Vagina (tissue), 2 donors: ENCODE results near the gene BCL2L2. TPM values are rescaled to one million over a fixed set of nuclear protein-coding genes. Genes with fewer than 3 reads are reported as not detected.

Source experiments
- DNase-seq, 2 donors: peaks; one replicate each; pipeline ENCODE4 v3.0.0-alpha.2; 2017; ENCODE audit errors: extremely low spot score in 2 of 2
- H3K27ac ChIP-seq: fragments of 200-600 bp; sonication (generic); one replicate; pipeline ENCODE4 v1.5.1; 2019
- H3K27me3 ChIP-seq: fragments of 200-600 bp; sonication (generic); one replicate; pipeline ENCODE4 v1.5.1; 2019
- H3K36me3 ChIP-seq, 2 donors: fragments of 200-600 bp; sonication (generic); one replicate each; pipeline ENCODE4 v1.5.1; 2017 to 2019
- H3K4me1 ChIP-seq: fragments of 200-600 bp; sonication (generic); one replicate; pipeline ENCODE4 v1.5.1; 2019
- H3K4me3 ChIP-seq, 2 donors: fragments of 200-600 bp; sonication (generic); 1 replicate in 1 of 2; 2 replicates in 1 of 2; pipeline ENCODE4 v1.5.1; 2016 to 2019
- H3K9me3 ChIP-seq: fragments of 200-600 bp; sonication (generic); one replicate; pipeline ENCODE4 v1.5.1; 2019
- POLR2A ChIP-seq, 2 donors: fragments of 450-650 bp; IDR thresholded peaks; one replicate each; pipeline ENCODE4 v1.6.1; 2017; ENCODE audit warnings: antibody characterized with exemption in 2 of 2, mild to moderate bottlenecking in 2 of 2, moderate library complexity in 2 of 2
- POLR2AphosphoS5 ChIP-seq, 2 donors: sonication (generic); formaldehyde crosslinking; IDR thresholded peaks; one replicate each; pipeline ENCODE4 v1.9.0; 2017; ENCODE audit warnings: antibody characterized with exemption in 2 of 2, mild to moderate bottlenecking in 2 of 2, low read depth in 1 of 2; ENCODE audit not compliant: insufficient read depth in 1 of 2
- intact Hi-C: fragments of 100-400 bp; cut with DNase I; formaldehyde crosslinking; loops from one replicate; pipeline ENCODE4 v1.15.1; 2023
- total RNA-seq: library from RNA; depleted of rRNA; stranded (reverse); fragments of >200 nt; gene quantifications from one replicate; pipeline ENCODE4 v1.2.3, GENCODE V29; 2016
- TF ChIP-seq, protein P1 (sequence below), 3 experiments: fragments of 450-650 bp in 2 of 3; fragments of 200-600 bp in 1 of 3; sonication (generic) in 1 of 3; IDR thresholded peaks; one replicate each; pipeline ENCODE4 v1.5.1; 2017 to 2019; ENCODE audit warnings: antibody characterized with exemption in 3 of 3, mild to moderate bottlenecking in 2 of 3, moderate library complexity in 2 of 3

BCL2L2 gene
- total RNA-seq, 1 donor from 2014 or later: 31.7 TPM

GRCh38 chr14:23285530-23286019, 21.1 kb upstream of the BCL2L2 start:
- Histone ChIP-seq H3K27me3 (no peaks in the 10 kb centered on the region), H3K4me1 (peaks cover 20% of the 10 kb centered on the region), H3K4me3 (peak overlapping the region; percentile 89 to 91), H3K9me3 (no peaks in the 10 kb centered on the region), H3K27ac (peak overlapping the region; percentile 98), H3K36me3 (no peaks in the 10 kb centered on the region)
- TF ChIP-seq, protein P1, sequence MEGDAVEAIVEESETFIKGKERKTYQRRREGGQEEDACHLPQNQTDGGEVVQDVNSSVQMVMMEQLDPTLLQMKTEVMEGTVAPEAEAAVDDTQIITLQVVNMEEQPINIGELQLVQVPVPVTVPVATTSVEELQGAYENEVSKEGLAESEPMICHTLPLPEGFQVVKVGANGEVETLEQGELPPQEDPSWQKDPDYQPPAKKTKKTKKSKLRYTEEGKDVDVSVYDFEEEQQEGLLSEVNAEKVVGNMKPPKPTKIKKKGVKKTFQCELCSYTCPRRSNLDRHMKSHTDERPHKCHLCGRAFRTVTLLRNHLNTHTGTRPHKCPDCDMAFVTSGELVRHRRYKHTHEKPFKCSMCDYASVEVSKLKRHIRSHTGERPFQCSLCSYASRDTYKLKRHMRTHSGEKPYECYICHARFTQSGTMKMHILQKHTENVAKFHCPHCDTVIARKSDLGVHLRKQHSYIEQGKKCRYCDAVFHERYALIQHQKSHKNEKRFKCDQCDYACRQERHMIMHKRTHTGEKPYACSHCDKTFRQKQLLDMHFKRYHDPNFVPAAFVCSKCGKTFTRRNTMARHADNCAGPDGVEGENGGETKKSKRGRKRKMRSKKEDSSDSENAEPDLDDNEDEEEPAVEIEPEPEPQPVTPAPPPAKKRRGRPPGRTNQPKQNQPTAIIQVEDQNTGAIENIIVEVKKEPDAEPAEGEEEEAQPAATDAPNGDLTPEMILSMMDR (IDR thresholded peaks at IDR 0.05): no peak
- TF ChIP-seq POLR2AphosphoS5 (IDR thresholded peaks at IDR 0.05; ENCODE audit: insufficient read depth in 1 of 2, low read depth in 1 of 2): no peak
- no peak for TF ChIP-seq POLR2A (IDR thresholded peaks at IDR 0.05)
- no peak for DNase-seq
- intact Hi-C loops: no loop called here

DNA sequence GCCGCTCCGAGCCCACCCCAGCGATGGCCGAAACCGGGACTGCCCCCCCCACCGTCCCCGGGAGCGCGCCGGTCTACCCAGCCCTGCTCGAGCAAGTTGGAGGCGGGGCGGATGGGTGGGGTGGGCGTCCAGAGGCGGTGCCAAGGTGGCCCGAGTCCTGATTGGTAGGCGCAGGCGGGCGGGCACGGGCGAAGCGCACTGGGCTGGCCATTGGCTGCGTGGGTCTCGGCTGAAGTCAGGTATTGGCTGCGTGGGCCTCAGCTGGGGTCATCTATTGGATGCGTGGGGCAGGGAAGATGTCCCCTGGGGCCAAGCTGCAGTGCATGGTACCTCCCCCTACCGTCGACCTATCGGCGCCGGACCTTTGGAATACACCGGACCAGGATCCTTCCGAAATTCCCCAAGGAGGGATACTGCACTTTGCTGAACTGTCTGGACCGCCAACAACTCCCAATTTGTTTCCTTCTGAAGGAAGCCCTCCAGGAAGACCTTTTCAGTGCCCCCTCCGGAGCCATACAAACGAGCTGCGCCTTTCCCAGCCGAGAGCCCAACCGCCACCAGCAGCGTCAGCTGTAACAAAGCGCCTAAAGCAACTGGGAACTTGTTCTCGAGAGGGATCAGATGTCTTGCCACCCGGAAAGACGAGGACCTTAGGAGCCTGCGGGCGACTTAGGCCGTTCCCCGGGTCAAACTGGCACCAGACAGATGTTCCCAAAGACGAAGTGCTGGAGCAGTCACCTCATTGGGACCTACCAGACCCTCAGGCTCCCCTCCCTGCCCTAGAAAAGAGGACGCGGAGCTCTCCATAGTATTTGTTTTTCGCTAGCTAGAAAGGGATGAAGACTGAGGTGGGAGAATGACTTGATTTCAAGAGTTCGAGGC, 20.4 kb upstream of the BCL2L2 start, which contains the start of gene HOMEZ:
Gene HOMEZ, minus strand, starts transcription at position 113 of the 882 bp plus-strand sequence. CDS start 180 bp downstream, outside the sequence.
- H3K4me3 ChIP-seq: peak within 1 kb of the TSS; percentile 89 to 91
- peak; percentile 83 to 97 for TF ChIP-seq POLR2AphosphoS5 (IDR thresholded peaks at IDR 0.05; ENCODE audit: insufficient read depth in 1 of 2, low read depth in 1 of 2)
- peak in 1 of 2 donors; percentile 89 for TF ChIP-seq POLR2A (IDR thresholded peaks at IDR 0.05)
- TF ChIP-seq, protein P1 (IDR thresholded peaks at IDR 0.05): no peak
- no peaks in the 10 kb centered on the region for H3K36me3 ChIP-seq
- peak within 1 kb of the TSS; percentile 98 for H3K27ac ChIP-seq
- intact Hi-C loops: no loop called here
- no peaks in the 10 kb centered on the region for H3K9me3 ChIP-seq
- peak; percentile 98 to 100 for DNase-seq
- H3K27me3 ChIP-seq: no peaks in the 10 kb centered on the region
- H3K4me1 ChIP-seq: peaks cover 20% of the 10 kb centered on the region

- intact Hi-C loops: no loop called here
- no peaks in the 10 kb centered on the region for H3K9me3 ChIP-seq
- peak overlapping the region; percentile 98 for H3K27ac ChIP-seq
- TF ChIP-seq POLR2A (IDR thresholded peaks at IDR 0.05) (no peak), POLR2AphosphoS5 (IDR thresholded peaks at IDR 0.05; ENCODE audit: insufficient read depth in 1 of 2, low read depth in 1 of 2) (no peak)
- TF ChIP-seq, protein P1 (IDR thresholded peaks at IDR 0.05): no peak
- no peaks in the 10 kb centered on the region for H3K27me3 ChIP-seq
- no peaks in the 10 kb centered on the region for H3K36me3 ChIP-seq
- H3K4me3 ChIP-seq: peak overlapping the region; percentile 89 to 91
- DNase-seq: no peak
- peaks cover 20% of the 10 kb centered on the region for H3K4me1 ChIP-seq
Observed at GRCh38 chr14:23286902-23287479, 19.6 kb upstream of the BCL2L2 start.

- Histone ChIP-seq H3K9me3 (no peaks in the 10 kb centered on the region), H3K4me3 (no peak overlapping the region), H3K27ac (peak overlapping the region; percentile 20), H3K27me3 (no peaks in the 10 kb centered on the region), H3K4me1 (peaks cover 28% of the 10 kb centered on the region), H3K36me3 (no peaks in the 10 kb centered on the region)
- TF ChIP-seq POLR2A (IDR thresholded peaks at IDR 0.05) (no peak), POLR2AphosphoS5 (IDR thresholded peaks at IDR 0.05; ENCODE audit: insufficient read depth in 1 of 2, low read depth in 1 of 2) (peak in 1 of 2 donors; percentile 56)
- TF ChIP-seq, protein P1 (IDR thresholded peaks at IDR 0.05): peak; percentile 34 to 77 (median 46)
- DNase-seq: no peak
- intact Hi-C loops: no loop called here
Observed at GRCh38 chr14:23294734-23295561, 11.7 kb upstream of the BCL2L2 start.
